ENCODE data around the gene MATN1.

Gene MATN1

DNA sequence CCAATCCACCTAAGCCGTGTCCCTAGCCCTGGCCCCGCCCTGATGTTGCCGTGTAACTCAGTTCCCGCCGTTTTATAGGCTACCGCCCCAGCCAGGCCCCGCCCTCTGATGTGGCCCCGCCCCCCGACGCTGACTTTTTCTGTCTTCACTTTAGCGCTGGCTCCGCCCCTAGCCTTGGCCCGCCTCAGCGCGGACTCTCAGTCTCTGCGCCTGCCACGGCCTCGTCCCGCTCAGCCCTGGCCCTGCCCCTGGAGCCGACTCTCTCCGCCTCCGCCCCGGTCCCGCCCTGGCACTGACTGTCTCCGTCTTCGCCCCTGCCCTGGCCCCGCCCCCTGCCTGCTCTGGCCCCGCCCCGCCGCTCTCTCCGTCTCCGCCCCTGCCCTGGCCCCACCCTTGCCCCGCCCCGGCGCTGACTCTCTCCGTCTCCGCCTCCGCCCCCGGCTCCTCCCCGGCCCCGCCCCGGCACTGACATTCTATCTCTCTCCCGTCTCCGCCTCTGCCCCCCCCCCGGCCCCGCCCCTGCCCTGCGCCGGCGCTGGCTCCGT is 5.2 kb downstream of the MATN1 start:
- DNase-seq = peak; percentile 99

DNA sequence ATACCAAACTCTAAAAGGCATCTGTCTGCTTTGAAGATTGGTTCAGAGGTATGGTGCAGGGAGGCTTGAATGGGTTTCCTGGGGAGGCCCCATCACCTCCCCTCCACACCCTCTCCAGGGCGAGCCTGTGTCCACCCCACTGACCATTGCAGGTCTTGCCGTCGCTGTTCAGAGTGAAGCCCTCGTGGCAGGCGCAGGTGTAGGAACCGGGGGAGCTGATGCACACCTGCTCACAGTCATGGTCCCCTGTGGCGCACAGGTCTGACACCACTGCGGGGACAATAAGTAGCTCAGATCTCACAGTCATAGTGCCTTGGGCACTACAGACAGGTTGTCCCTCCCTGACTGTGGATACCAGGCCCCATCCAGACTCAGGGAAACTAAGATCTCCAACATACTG is 6.7 kb downstream of the MATN1 start:
- no peak for DNase-seq

DNA sequence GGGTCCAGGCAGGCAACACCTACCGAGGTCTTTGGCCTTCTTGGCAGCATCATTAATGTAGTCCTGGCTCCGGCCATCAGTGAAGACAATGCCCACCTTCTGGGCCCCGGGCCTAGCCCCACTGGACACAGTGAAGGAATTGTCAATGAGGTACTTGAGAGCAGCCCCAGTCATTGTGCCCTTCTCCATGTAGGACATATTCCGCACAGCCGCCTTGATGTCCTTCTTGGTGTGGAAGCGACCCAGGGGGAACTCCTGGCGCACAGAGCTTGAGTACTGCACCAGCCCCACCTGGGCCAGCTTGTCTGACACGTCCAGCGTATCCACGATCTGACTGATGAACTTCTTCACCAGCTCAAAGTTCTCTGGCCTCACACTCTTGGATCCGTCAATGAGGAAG is 7.5 kb downstream of the MATN1 start:
- DNase-seq = no peak

DNA sequence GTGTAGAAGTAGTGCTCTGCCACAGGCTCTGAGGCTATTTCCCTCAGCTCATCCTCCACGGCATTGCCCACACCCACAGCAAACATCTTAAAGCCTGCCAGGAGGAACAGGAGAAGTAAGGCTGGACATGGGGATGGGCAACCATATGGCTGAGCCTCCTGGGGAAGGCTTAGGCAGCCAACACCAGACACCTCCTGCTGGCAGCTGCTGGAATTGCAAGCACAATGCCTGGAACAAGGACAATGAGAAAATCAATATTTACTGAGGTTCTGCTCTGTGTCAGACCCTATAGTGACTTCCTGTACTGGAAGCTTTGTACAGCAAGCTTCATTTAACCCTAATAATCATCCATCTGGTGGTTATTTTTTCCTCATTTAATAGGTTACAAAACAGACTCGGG is 8.2 kb downstream of the MATN1 start:
- DNase-seq = peak in 1 of 4 experiments; percentile 41

DNA sequence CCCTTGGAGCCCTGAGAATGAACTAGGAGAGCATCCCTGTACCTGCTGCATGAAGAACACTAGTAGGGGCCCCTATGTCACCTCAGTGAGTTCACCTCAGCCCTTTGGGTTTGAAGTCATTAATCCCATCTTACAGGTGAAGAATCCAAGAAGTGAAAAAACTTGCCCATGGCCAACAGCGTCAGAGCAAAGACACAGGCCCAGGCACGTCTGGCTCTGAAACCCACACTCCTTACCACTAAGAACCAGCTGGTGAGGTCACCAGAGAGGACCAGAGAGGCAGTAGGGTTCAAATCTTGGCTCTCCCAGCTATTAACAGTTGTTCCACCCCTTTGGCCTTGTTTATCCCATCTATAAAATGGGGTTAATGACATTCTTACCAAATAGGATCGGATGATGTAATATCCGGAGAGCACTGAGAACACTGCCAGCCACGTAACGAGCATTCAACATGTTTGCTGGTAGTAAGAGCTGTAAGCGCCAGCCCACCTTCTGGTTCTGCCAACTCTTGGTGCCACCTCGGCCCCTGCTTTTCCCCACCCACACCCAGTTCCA is 8.8 kb downstream of the MATN1 start:
- no peak for DNase-seq

DNA sequence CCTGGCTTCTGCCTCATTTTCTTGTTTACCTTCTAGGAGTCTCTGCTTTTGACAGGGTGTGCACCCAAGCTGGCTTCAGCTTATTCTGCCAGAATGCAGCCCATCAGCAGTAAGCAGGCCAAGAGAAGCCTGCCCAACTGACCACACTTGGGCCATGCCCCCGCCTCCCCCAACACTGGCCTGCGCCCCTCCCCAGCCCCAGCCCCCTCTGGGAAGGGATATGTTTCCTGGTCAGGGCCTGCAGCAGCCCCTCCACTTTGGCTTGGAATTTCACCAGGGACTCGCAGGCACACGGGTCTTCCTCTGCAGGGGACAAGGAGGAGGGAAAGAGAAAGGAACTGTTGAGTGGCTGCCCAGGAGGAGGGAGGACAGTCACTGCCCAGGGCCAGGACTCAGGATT is 9.4 kb downstream of the MATN1 start:
- DNase-seq = no peak

DNA sequence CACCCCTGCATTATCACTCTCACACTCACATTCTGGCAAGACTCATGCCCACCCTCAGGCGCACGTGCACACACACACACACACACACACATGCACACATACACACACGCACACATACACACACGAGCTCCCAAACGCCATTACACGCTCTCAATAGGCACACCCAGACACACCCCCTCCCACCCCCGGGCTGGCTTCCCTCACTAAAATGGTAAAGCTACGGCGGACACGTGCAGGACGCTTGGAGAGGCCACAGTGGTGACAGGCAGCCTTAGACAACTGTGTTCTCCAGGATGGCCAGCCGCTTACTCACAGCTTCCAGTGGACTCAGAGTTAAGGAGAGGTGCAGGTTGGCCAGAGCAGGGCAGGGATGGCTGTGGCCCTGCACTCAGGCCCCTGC is 10.1 kb downstream of the MATN1 start:
- DNase-seq = no peak

DNA sequence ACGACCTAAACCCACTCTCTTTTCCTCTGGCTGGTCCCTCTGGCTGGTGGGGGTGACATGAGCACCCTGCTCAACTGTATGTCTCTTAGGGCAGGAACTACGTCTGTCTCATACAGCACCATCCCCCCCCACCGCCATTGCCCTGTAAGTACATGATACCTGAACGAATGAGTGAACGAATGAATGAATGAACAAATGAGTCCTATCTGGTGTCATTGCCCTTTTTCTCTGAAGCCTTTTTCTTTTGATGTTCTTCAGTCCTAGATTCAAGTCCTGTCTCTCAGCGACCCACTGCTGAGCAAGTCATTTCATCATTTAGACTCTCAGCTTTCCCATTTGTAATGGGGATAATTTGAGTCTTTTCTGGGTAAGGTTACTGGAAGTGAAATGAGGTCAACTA is 10.8 kb downstream of the MATN1 start:
- DNase-seq = no peak

DNA sequence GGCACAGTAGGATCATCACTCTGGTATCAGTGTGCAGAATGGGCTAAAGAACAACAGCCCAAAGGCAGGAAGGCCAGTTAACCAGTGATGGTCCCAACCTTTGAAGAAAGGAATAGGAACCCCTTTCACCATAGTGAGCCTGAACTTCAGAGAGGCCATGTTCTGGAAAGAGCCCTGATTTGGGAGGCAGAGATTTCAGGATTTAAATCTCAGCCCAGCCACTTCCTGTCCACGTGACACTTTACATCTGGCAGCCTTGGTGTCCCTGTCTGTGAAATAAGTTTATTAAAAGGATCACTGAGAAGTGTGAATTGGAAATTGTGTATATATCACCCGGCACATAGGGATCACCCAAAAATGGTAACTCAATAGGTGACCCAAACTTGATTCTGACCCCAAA is 13.0 kb downstream of the MATN1 start:
- no peak for DNase-seq

DNA sequence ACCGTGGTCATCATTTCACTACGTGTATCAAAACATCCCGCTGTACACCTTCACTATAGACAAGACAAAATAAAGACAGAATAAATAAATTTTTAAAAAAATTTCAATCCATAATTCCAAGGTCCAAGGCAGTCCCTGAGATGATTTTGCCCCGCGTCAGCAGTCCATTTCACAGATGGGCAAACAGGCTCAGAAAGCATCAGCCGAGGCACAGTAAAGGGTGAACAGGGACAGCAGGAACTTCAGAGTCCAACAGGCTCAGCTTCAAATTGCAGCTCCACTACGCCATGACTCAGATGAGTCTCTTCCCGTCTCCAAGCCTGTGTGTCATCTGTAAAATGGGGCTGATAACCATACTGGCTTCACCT is 15.0 kb downstream of the MATN1 start:
- DNase-seq = no peak

DNA sequence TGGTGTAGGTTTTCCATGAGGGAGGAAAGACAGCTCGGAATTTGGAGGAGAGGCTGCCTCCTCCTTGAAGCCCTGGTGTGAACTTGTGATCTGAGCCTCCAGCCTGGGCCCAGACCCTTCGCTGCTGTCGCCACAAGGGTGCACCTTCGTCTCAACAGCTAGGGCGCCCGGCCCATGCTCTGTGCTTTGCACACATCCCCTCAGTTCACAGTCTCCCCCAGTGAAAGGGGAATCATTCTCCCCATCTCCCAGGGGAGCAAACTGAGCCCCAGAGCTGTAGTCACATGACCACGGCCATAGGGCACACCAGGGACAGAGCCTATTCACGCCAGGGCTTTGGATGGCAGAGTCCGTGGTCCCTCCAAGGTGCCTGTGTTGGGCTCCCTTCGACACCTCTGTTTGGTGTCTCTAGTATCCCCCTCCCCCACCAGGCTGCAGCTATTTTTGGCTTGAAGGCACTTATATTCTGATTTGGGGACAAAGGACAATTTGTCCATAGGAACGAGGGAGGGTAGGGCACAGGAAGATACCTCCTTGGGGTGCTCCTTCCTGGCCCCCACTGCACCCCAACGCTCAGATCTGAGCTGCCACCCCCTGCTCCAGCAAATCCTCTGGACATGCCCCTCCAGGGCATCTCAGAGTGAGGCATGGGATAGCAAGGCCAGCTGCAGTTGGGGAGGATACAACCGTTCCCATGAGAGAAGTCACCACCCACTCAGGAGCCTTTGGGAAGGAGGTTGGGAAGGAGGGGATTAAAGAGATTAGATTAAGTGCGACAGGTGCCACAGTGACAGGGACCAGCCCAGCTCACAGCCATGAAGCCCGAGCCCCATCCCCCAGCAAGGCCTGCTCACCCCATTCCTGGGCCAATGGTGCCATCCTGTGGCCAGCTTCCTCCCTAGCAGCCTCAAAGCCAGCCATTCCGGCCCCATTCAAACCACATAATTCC is 15.7 kb downstream of the MATN1 start:
- DNase-seq = peak; percentile 72 to 83 (median 80)

DNA sequence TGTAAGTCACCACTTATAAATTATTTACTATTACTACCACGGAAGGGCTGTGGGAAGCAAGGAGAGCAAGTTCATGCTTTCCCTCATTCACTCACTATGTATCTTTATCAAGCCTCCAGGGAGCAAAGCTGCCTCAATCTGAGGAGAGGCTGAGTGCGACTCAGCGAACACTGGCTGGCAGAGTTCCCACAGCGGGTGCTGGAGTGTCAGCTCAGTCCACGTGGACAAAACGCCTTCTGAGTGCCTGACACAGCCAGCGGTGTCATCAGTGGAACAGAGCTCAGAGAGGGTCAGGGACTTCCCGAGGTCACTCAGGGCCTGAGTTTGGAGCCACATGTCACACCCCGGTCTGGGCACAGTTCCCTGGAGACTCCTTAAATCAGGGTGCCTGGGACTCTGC is 16.9 kb downstream of the MATN1 start:
- DNase-seq = peak; percentile 67 to 79 (median 72)

DNA sequence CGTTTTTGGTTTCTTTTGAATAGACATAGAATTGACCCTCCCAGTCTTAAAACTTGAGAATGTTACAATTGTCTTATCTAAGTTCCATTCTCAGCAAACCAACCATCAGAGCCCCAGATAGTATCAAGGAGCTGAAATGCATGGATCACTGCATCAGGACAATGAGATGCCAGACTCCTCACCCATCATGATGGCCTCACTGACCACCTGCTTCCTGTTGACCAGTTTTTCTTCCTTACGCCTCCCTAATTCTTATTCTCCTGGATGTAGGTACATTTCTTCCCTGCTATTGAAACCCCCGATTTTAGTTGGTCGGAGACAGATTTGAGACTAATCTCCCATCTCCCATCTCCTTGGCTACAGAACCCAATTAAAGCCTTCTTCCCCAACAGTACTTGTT is 17.7 kb downstream of the MATN1 start:
- DNase-seq = no peak

DNA sequence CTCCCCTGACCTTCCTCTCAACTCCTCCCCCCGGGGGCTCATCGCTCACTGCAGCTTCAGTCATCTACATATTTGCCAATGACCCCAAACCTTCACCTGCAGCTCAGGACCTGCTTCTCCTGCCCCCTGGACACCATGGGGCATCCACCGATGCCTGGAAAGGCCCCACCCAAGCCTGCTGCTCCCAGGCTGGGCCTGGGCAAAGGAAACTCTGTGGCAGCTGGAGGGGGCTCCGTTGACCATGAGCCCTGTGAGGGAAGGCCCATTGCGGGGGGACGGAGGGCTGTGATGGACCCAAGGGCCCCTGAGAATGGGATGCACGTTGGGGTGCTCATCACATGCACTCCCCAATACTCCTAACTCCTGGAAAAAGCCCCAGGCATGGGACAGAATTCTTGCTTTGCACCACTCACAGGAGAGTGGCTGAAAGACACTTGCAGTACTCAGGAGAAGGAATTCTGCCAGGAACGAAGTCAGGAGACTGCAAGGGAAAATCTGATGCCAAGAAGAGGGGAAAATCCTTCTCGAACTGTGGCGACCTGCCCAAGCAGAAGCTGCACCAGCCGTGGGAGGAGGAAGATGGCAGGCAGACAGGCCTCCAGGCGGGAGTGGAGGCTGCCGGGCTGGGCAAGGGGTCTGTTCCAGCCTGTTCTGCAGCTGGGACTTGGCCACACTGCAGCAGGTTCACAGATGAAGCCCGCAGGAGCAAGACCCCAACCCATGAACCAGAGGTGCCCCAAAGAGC is 18.4 kb downstream of the MATN1 start:
- no peak for DNase-seq

DNA sequence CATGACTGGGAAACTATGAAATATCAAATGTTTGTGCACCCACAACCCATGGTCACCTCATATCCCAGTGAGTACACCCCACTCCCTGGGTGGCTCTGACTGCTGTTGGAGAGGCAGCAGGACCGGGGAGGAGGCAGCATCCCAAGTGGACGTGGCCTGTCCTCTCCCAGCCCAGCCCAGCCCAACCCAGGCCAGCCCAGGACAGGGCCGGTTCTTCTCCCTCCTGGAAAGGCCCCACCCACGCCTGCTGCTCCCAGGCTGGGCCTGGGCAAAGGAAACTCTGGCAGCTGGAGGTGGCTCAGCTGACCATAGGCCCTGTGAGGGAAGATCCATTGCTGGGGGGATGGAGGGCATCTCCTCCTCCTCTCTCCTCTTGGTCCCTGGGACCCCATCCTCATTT is 19.1 kb downstream of the MATN1 start:
- DNase-seq = peak in 3 of 4 experiments; percentile 18 to 60 (median 22)

DNA sequence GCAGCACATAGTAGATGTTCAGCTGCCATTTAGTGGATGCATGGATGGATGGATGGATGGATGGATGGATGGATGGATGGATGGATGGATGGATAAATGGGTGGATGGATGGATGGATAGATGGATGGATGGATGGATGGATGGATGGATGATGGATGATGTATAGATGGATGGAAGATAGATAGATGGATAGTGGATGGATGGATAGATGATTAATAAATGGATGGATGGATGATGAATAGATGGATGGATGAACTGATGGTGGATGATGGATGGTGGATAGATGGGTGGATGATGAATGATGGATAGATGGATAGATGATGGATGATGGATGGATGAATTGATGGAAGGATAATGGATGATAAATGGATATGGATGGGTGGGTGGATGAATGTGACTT is 20.6 kb downstream of the MATN1 start:
- no peak for DNase-seq

DNA sequence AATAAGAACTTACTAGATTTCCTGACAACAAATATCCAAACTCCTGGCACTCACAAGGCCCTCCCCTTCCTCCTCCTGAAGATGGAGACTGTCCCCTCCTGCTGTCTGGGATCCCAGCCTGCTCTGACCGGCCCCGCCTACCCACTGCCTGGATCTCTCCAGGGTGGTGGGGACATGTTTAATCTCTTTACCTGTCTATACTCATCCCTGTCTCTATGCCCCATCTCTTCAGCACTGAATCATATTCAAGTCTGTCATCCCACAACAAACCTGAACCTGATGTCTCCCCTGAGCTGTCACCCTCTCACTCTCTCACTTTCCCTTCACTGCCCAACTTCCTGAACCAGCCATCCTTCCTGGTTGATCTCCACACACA is 22.1 kb downstream of the MATN1 start:
- DNase-seq = no peak

DNA sequence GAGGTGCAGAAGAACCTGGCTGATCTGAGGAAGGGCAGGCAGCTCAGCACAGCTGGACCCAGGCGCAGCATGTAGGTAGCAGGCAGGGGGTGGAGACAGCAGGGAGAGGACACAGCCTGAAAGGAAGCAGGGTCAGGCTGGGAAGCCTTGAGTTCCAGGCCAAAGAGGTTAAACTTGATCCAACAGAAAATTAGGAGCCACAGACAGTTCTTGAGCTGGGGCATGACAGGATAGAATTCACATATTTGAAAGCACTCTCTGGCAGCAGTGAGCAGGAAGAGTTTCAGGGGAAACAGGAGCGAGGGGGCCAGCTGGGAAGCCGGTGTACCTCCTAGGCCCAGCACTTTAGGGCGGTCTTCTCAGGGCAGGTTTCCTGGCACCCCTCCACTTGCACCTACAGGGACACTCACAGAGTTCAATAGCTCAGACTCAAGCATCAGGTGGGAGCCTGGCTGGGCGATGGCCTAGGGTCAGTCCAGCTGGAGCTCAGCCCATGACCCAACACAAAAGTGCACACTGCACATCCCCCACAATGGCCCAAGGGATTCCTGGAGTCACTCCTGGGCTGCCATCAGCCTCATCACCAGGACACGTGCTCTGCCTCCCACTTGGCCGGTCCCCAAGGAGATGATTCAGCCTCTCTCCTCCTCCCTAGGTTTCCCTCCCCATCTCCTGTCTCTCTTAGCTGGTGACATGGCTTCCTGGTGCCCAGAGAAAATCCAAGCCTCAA is 22.7 kb downstream of the MATN1 start:
- DNase-seq = no peak

DNA sequence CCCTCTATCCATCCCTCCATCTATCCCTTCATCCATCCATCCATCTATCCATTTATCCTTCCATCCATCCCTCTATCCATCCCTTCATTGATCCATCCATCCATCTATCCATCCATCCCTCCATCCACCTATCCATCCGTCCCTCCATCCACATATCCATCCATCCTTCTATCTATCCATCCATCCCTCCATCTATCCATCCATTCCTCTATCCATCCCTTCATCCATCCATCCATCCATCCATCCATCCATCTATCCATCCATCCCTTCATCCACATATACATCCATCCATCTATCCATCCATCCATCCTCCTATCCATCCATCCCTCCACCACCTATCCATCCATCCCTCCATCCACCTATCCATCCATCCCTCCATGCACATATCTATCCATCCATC is 23.6 kb downstream of the MATN1 start:
- no peak for DNase-seq

DNA sequence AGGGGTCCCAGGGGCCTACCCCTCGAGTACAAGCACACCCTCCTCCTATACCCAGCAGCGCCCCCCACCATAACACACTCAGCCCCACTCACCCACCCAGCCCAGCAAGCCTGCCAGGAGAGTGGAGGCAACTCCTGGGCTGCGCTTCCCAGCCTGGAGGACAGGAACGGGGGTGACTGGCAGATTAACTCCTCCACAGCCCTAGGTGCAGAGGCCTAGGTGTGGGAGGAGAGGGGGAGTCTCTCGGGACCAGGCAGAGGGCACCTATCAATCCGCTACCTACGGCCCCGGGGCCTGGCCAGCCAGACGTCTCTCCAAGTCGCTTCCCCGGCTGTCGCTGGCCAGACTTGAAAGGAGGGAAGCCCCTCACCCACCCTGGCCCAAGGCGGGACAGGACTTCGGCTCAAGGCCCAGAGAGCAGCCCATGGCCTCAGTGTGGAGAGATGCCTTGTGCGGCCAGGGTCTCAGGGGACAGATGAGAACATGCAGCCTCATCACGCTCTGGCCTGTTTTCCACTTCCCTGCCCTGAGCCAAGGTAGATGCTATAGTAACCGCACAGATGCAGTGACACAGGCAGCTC is 24.9 kb downstream of the MATN1 start:
- DNase-seq = no peak

DNA sequence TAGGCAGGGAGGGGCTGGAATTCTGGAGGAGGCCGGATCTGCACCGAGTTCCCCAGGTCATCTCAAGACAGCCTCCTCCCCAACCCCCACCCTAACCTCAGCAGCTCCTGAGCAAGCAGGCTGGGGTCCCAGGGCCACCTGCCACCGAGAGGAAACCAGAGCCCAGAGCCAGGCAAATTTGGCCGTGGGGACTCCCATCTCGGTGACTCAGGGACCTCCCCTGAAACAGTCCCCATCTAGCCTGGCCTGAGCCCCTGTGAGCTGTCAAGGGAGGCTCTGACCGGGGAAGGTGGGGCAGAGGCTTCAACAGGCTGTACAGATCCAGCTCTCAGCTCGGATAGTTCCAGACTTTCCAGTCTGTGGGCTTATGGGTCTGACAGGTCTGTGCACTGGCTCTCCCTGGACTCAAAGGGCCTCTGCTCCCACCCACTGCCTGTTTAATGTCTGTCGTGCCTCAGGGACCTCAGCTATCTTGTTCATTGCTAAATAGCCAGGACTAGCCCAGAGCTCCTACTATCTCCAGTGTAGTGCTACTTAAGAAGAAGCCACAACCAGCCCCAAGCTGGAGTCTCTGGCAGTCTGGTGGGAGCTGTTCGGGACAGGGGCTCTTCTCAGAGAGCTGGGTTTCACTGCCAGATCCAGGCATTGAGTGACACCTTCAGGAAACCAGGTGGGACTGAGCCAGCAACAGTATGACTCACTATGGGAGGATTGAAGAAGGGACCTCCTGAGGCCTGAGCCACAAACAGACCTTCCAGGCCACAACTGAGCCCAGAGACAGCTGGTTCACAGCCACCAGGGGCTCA is 25.6 kb downstream of the MATN1 start:
- DNase-seq = no peak

DNA sequence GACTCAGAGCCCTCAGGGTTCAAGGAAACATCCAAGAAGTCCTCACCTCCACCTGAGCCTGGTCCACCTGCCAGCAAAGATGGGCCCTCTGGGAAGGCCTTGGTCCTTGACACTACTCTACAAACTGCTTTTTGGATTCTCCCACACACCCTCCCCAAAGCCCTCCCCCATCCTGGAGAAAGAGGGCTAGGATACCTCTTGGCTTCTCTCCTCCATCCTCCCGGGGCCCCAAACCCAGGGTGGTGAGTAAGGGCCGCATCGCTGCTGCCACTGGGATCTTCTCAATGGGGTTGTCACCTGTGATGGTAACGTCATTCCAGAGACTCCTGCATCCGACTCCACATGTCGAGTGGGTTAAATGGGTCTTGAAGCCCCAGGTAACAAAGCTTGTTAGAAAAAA is 26.6 kb downstream of the MATN1 start:
- no peak for DNase-seq

Data from suppressor macrophage (primary cell).